WERI-Rb-1 (cell line): ENCODE measurements around the gene NEUROG2.
"Not testable (repeated sequence)": the region's sequence is repeated elsewhere in the genome, so short reads cannot be mapped to it uniquely, and the experiment has no call there.

Experiments
- DNase-seq: peaks from one replicate; pipeline ENCODE4 v3.0.0-alpha.2; 2020
- H3K27ac ChIP-seq: fragments of 250-450 bp; sonication (Bioruptor Pico); 2 replicates; pipeline ENCODE4 v1.5.1; 2020; ENCODE audit warnings: mild to moderate bottlenecking, moderate library complexity
- H3K27me3 ChIP-seq: fragments of 250-450 bp; sonication (Bioruptor Pico); 2 replicates; pipeline ENCODE4 v1.5.1; 2021; ENCODE audit warnings: mild to moderate bottlenecking, low read depth, moderate library complexity; ENCODE audit not compliant: insufficient read depth, severe bottlenecking
- H3K36me3 ChIP-seq: fragments of 250-450 bp; sonication (Bioruptor Pico); 2 replicates; pipeline ENCODE4 v1.5.1; 2020; ENCODE audit warnings: mild to moderate bottlenecking, moderate library complexity
- H3K4me3 ChIP-seq: 2 replicates; pipeline ENCODE4 v1.5.1; 2011; ENCODE audit warnings: low read depth, mild to moderate bottlenecking, control low read depth, low read length
- H3K9me3 ChIP-seq: fragments of 250-450 bp; sonication (Bioruptor Pico); 2 replicates; pipeline ENCODE4 v1.5.1; 2021; ENCODE audit warnings: mild to moderate bottlenecking, moderate library complexity; ENCODE audit not compliant: severe bottlenecking
- TF ChIP-seq, protein P1 (sequence below): IDR thresholded peaks from 2 replicates; pipeline ENCODE4 v1.5.1; 2011; ENCODE audit warnings: low read depth, mild to moderate bottlenecking, control low read depth, inconsistent platforms, low read length

Gene NEUROG2

DNA sequence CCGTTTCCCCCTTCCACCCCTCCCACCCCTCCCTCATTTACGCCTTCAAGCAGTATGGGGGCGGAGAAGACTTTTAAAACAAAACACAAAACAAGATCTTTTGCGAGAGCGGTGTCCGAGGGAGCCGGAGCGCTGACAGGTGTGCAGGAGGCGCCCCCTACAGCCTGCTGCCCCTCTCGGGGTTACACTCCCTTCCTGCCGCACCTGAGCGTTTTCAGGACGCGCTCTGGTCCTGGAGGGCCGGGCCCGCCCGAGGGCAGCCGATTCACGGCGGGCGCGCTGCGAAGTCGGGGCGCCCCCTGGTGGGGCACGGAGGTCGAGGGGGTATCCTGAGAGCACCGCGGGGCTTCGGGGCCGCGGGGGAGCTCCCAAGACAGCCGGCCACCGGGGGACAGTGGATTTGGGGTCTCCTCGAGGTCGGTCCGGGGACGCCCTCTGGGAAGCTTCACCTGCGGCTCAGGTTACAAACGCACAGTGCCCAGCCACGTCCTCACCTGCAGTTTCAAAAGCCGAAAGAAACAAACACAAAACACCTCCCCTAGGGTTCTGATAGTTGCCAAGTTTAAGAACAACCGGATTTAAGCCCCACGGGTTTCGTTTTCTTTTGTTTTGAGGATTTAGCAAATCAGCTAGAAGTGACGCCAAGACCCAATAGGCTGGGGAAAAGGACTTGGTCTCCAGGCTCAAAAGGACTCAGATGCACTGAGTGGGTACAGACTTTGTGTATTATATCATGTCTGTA lies 8.0 kb upstream of the NEUROG2 start:
- Histone ChIP-seq H3K9me3 (peaks cover 5% of the 10 kb centered on the region), H3K4me3 (peak overlapping the region; percentile 29), H3K36me3 (no peaks in the 10 kb centered on the region), H3K27me3 (peaks cover 65% of the 10 kb centered on the region), H3K27ac (no peak overlapping the region)
- peak; percentile 89 for DNase-seq
- TF ChIP-seq, protein P1, sequence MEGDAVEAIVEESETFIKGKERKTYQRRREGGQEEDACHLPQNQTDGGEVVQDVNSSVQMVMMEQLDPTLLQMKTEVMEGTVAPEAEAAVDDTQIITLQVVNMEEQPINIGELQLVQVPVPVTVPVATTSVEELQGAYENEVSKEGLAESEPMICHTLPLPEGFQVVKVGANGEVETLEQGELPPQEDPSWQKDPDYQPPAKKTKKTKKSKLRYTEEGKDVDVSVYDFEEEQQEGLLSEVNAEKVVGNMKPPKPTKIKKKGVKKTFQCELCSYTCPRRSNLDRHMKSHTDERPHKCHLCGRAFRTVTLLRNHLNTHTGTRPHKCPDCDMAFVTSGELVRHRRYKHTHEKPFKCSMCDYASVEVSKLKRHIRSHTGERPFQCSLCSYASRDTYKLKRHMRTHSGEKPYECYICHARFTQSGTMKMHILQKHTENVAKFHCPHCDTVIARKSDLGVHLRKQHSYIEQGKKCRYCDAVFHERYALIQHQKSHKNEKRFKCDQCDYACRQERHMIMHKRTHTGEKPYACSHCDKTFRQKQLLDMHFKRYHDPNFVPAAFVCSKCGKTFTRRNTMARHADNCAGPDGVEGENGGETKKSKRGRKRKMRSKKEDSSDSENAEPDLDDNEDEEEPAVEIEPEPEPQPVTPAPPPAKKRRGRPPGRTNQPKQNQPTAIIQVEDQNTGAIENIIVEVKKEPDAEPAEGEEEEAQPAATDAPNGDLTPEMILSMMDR: peak; percentile 92

GRCh38 chr4:112523008-112523721 lies 7.2 kb upstream of the NEUROG2 start:
- Histone ChIP-seq H3K36me3 (no peaks in the 10 kb centered on the region), H3K9me3 (peaks cover 5% of the 10 kb centered on the region), H3K27me3 (peaks cover 73% of the 10 kb centered on the region), H3K27ac (no peak overlapping the region), H3K4me3 (peak overlapping the region; percentile 29)
- TF ChIP-seq, protein P1: peak; percentile 51
- peak; percentile 58 for DNase-seq

DNA sequence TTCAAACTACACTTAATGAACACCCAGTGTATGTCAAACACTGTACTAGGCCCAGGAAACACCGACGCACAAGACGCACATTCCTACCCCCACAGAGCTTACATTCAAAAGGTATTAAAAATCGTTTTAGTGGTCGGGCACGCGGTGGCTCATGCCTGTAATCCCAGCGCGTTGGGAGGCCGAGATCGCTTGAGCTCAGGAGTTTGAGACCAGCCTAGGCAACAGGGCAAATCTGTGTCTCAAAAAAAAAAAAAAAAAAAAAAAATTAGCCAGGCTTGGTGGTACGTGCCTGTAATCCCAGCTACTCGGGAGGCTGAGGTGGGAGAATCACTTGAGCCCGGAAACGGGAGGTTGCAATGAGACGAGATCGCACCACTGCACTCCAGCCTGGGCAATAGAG lies 6.5 kb upstream of the NEUROG2 start:
- H3K27me3 ChIP-seq: peaks cover 80% of the 10 kb centered on the region
- not testable (repeated sequence) for H3K27ac ChIP-seq, H3K4me3 ChIP-seq, DNase-seq, H3K9me3 ChIP-seq, H3K36me3 ChIP-seq

GRCh38 chr4:112521123-112522023 lies 5.4 kb upstream of the NEUROG2 start:
- DNase-seq: peak; percentile 47
- H3K27me3 ChIP-seq: peaks cover 86% of the 10 kb centered on the region
- H3K4me3 ChIP-seq: no peak overlapping the region
- no peak overlapping the region for H3K27ac ChIP-seq
- H3K36me3 ChIP-seq: no peaks in the 10 kb centered on the region
- H3K9me3 ChIP-seq: peaks cover 5% of the 10 kb centered on the region
- TF ChIP-seq, protein P1: no peak

DNA sequence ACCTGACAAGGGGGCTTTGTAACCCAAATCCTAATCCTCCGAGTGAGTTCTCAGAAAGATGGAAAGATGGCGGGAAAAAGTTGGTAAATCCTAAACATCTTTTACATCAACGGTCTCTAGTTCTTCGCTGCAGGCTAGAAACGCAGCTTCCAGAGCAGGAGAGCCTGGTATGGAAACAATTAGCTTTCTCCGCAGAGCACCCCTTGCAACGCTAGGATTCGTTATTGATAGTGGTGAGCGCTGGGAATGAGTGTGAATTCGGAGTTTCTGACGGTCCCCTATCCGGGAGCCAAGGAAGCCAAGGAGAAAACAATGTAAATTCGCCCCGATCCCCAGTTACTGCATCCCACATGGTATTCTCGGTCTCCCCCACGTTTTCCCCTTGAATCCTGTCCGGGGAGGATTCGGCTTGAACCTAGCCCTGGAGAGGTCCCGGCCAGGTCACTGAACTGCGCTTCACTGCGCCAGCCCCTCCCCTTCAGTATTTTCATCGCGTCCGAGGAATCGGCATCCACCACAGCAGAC lies 4.7 kb upstream of the NEUROG2 start:
- Histone ChIP-seq H3K27ac (no peak overlapping the region), H3K36me3 (no peaks in the 10 kb centered on the region), H3K4me3 (no peak overlapping the region), H3K9me3 (peaks cover 5% of the 10 kb centered on the region), H3K27me3 (peaks cover 92% of the 10 kb centered on the region)
- DNase-seq: no peak
- TF ChIP-seq, protein P1: no peak
